Activated naive CD8-positive, alpha-beta T cell treated with anti-CD3 and anti-CD28 coated beads, Interleukin-2, amount 10 ng/mL, durations not matched to agents 7 days and 5 days (primary cell): ENCODE measurements around the gene ELMO1. TPM values are rescaled to one million over a fixed set of nuclear protein-coding genes. Genes with fewer than 3 reads are reported as not detected.

Source experiments
- ATAC-seq: fragments of 150-1000 bp; cut with Tn5 transposase; one replicate; pipeline ENCODE4 v1.10.0; 2021; ENCODE audit warnings: low read depth, moderate library complexity
- POLR2A ChIA-PET: fragments of 350-600 bp; sonication (Branson Sonifier 250); formaldehyde crosslinking; loops from one replicate; lab custom pipeline; 2021; ENCODE audit warnings: antibody characterized with exemption; lab: Charles Lee
- DNase-seq: peaks from one replicate; pipeline ENCODE4 v3.0.0; 2021
- H3K27ac Mint-ChIP-seq: one replicate; pipeline ENCODE4 v1.8.0; 2022; ENCODE audit warnings: mild to moderate bottlenecking, mixed read lengths
- H3K27me3 Mint-ChIP-seq: one replicate; pipeline ENCODE4 v1.8.0; 2022; ENCODE audit warnings: mild to moderate bottlenecking, moderate library complexity, mixed read lengths
- H3K36me3 Mint-ChIP-seq: one replicate; pipeline ENCODE4 v1.8.0; 2021; ENCODE audit warnings: mild to moderate bottlenecking, mixed read lengths
- H3K4me1 Mint-ChIP-seq: one replicate; pipeline ENCODE4 v1.8.0; 2021; ENCODE audit warnings: mixed read lengths
- H3K4me3 Mint-ChIP-seq: one replicate; pipeline ENCODE4 v1.8.0; 2022; ENCODE audit warnings: mild to moderate bottlenecking, moderate library complexity, mixed read lengths
- H3K9me3 Mint-ChIP-seq: one replicate; pipeline ENCODE4 v1.8.0; 2021; ENCODE audit warnings: mixed read lengths
- total RNA-seq, 2 experiments: library from RNA; stranded (reverse); gene quantifications; one replicate each; pipeline ENCODE4 v1.2.3, GENCODE V29; 2021

Gene ELMO1
- total RNA-seq, 2 experiments from 2014 or later: 73.4 to 78.6 TPM

GRCh38 chr7:37112218-37112617 is 336.4 kb downstream of the ELMO1 start:
- POLR2A ChIA-PET: no interaction called here
- Mint-ChIP-seq H3K27me3 (no peaks in the 10 kb centered on the region), H3K4me3 (no peak overlapping the region), H3K27ac (no peak overlapping the region), H3K9me3 (peaks cover 8% of the 10 kb centered on the region), H3K4me1 (peaks cover 21% of the 10 kb centered on the region), H3K36me3 (peaks cover 47% of the 10 kb centered on the region)
- ATAC-seq (no peak), DNase-seq (no peak)

GRCh38 chr7:37111459-37111858 is 337.2 kb downstream of the ELMO1 start:
- Mint-ChIP-seq H3K9me3 (peaks cover 8% of the 10 kb centered on the region), H3K27me3 (no peaks in the 10 kb centered on the region), H3K27ac (no peak overlapping the region), H3K4me3 (no peak overlapping the region), H3K36me3 (peaks cover 49% of the 10 kb centered on the region), H3K4me1 (peaks cover 21% of the 10 kb centered on the region)
- ATAC-seq: no peak
- POLR2A ChIA-PET: no interaction called here
- no peak for DNase-seq

- DNase-seq (no peak), ATAC-seq (no peak)
- peaks cover 17% of the 10 kb centered on the region for H3K4me1 Mint-ChIP-seq
- no peaks in the 10 kb centered on the region for H3K27me3 Mint-ChIP-seq
- no peak overlapping the region for H3K4me3 Mint-ChIP-seq
- no peak overlapping the region for H3K27ac Mint-ChIP-seq
- H3K9me3 Mint-ChIP-seq: peaks cover 8% of the 10 kb centered on the region
- H3K36me3 Mint-ChIP-seq: peaks cover 49% of the 10 kb centered on the region
- POLR2A ChIA-PET: no interaction called here
Measured at GRCh38 chr7:37110660-37111424, 337.8 kb downstream of the ELMO1 start.

GRCh38 chr7:37109843-37110242 is 338.8 kb downstream of the ELMO1 start:
- Mint-ChIP-seq H3K27me3 (no peaks in the 10 kb centered on the region), H3K4me3 (peak overlapping the region; percentile 33), H3K36me3 (peaks cover 49% of the 10 kb centered on the region), H3K9me3 (peaks cover 8% of the 10 kb centered on the region), H3K27ac (peak overlapping the region; percentile 8), H3K4me1 (peaks cover 17% of the 10 kb centered on the region)
- no peak for DNase-seq
- POLR2A ChIA-PET: no interaction called here
- no peak for ATAC-seq

- Mint-ChIP-seq H3K36me3 (peaks cover 46% of the 10 kb centered on the region), H3K4me3 (no peak overlapping the region), H3K4me1 (peaks cover 17% of the 10 kb centered on the region), H3K27ac (no peak overlapping the region), H3K27me3 (no peaks in the 10 kb centered on the region), H3K9me3 (peaks cover 8% of the 10 kb centered on the region)
- ATAC-seq: no peak
- DNase-seq: no peak
- POLR2A ChIA-PET: no interaction called here
Measured at GRCh38 chr7:37109016-37109683, 339.5 kb downstream of the ELMO1 start.

GRCh38 chr7:37108615-37109014 is 340.0 kb downstream of the ELMO1 start:
- peaks cover 6% of the 10 kb centered on the region for H3K9me3 Mint-ChIP-seq
- no peak for ATAC-seq
- H3K27ac Mint-ChIP-seq: no peak overlapping the region
- peaks cover 17% of the 10 kb centered on the region for H3K4me1 Mint-ChIP-seq
- no peak for DNase-seq
- no peak overlapping the region for H3K4me3 Mint-ChIP-seq
- POLR2A ChIA-PET: no interaction called here
- no peaks in the 10 kb centered on the region for H3K27me3 Mint-ChIP-seq
- peaks cover 40% of the 10 kb centered on the region for H3K36me3 Mint-ChIP-seq

GRCh38 chr7:37107047-37107750 is 341.5 kb downstream of the ELMO1 start:
- DNase-seq (no peak), ATAC-seq (no peak)
- Mint-ChIP-seq H3K27ac (no peak overlapping the region), H3K36me3 (peaks cover 34% of the 10 kb centered on the region), H3K4me3 (no peak overlapping the region), H3K9me3 (peaks cover 3% of the 10 kb centered on the region), H3K4me1 (peaks cover 19% of the 10 kb centered on the region), H3K27me3 (no peaks in the 10 kb centered on the region)
- POLR2A ChIA-PET: no interaction called here

GRCh38 chr7:37105762-37106161 is 342.9 kb downstream of the ELMO1 start:
- H3K4me3 Mint-ChIP-seq: no peak overlapping the region
- POLR2A ChIA-PET: no interaction called here
- no peaks in the 10 kb centered on the region for H3K9me3 Mint-ChIP-seq
- peaks cover 21% of the 10 kb centered on the region for H3K4me1 Mint-ChIP-seq
- no peak for DNase-seq
- no peak for ATAC-seq
- no peaks in the 10 kb centered on the region for H3K27me3 Mint-ChIP-seq
- H3K27ac Mint-ChIP-seq: no peak overlapping the region
- peaks cover 27% of the 10 kb centered on the region for H3K36me3 Mint-ChIP-seq

- POLR2A ChIA-PET: no interaction called here
- H3K4me1 Mint-ChIP-seq: peaks cover 27% of the 10 kb centered on the region
- H3K4me3 Mint-ChIP-seq: no peak overlapping the region
- peaks cover 27% of the 10 kb centered on the region for H3K36me3 Mint-ChIP-seq
- H3K9me3 Mint-ChIP-seq: no peaks in the 10 kb centered on the region
- ATAC-seq: no peak
- no peaks in the 10 kb centered on the region for H3K27me3 Mint-ChIP-seq
- DNase-seq: no peak
- H3K27ac Mint-ChIP-seq: no peak overlapping the region
Measured at GRCh38 chr7:37104822-37105518, 343.7 kb downstream of the ELMO1 start.

GRCh38 chr7:37102518-37103137 is 346.0 kb downstream of the ELMO1 start:
- Mint-ChIP-seq H3K4me3 (no peak overlapping the region), H3K9me3 (no peaks in the 10 kb centered on the region), H3K27me3 (no peaks in the 10 kb centered on the region), H3K27ac (no peak overlapping the region), H3K36me3 (peaks cover 18% of the 10 kb centered on the region), H3K4me1 (peaks cover 16% of the 10 kb centered on the region)
- no peak for ATAC-seq
- no peak for DNase-seq
- POLR2A ChIA-PET: no interaction called here

GRCh38 chr7:37100735-37101331 is 347.8 kb downstream of the ELMO1 start:
- H3K4me3 Mint-ChIP-seq: no peak overlapping the region
- POLR2A ChIA-PET: no interaction called here
- H3K36me3 Mint-ChIP-seq: peaks cover 17% of the 10 kb centered on the region
- H3K27ac Mint-ChIP-seq: peak overlapping the region; percentile 59
- H3K9me3 Mint-ChIP-seq: no peaks in the 10 kb centered on the region
- no peak for DNase-seq
- H3K4me1 Mint-ChIP-seq: peaks cover 16% of the 10 kb centered on the region
- no peaks in the 10 kb centered on the region for H3K27me3 Mint-ChIP-seq
- peak; percentile 47 for ATAC-seq

- no peak overlapping the region for H3K27ac Mint-ChIP-seq
- ATAC-seq (no peak), DNase-seq (no peak)
- POLR2A ChIA-PET: no interaction called here
- H3K4me1 Mint-ChIP-seq: peaks cover 16% of the 10 kb centered on the region
- peaks cover 36% of the 10 kb centered on the region for H3K36me3 Mint-ChIP-seq
- H3K9me3 Mint-ChIP-seq: peaks cover 2% of the 10 kb centered on the region
- H3K4me3 Mint-ChIP-seq: no peak overlapping the region
- no peaks in the 10 kb centered on the region for H3K27me3 Mint-ChIP-seq
Measured at GRCh38 chr7:37098762-37099161, 349.9 kb downstream of the ELMO1 start.
